GF-D8 (cell line): Measurements from ENCODE around the gene DMKN.

Experiments
- DNase-seq: peaks from one replicate; lab custom pipeline; 2025; lab: John Stamatoyannopoulos, UW

DMKN gene

GRCh38 chr19:35513628-35514281 lies at the start of gene DMKN:
Gene DMKN (minus strand): TSS chr19:35513649. CDS start chr19:35513475, 174 bp downstream.
- no peak for DNase-seq

- no peak for DNase-seq
Observed at GRCh38 chr19:35562776-35563175, 49.3 kb upstream of the DMKN start.

- DNase-seq = no peak
Observed at GRCh38 chr19:35562336-35562735, 48.9 kb upstream of the DMKN start.

- no peak for DNase-seq
Observed at GRCh38 chr19:35561436-35561835, 48.0 kb upstream of the DMKN start.

GRCh38 chr19:35560677-35561076 lies 47.2 kb upstream of the DMKN start:
- DNase-seq = no peak

- DNase-seq = no peak
Observed at GRCh38 chr19:35560271-35560670, 46.8 kb upstream of the DMKN start.

- DNase-seq = no peak
Observed at GRCh38 chr19:35559781-35560180, 46.3 kb upstream of the DMKN start.

GRCh38 chr19:35559281-35559659 lies 45.8 kb upstream of the DMKN start:
- no peak for DNase-seq

- no peak for DNase-seq
Observed at GRCh38 chr19:35558400-35559280, 45.2 kb upstream of the DMKN start.

- DNase-seq = no peak
Observed at GRCh38 chr19:35557539-35558399, 44.3 kb upstream of the DMKN start.

GRCh38 chr19:35556846-35557538 lies 43.5 kb upstream of the DMKN start:
- no peak for DNase-seq

GRCh38 chr19:35556025-35556590 lies 42.7 kb upstream of the DMKN start:
- DNase-seq = no peak

GRCh38 chr19:35555301-35556005 lies 42.0 kb upstream of the DMKN start:
- no peak for DNase-seq

GRCh38 chr19:35554076-35554475 lies 40.6 kb upstream of the DMKN start:
- DNase-seq = no peak

- no peak for DNase-seq
Observed at GRCh38 chr19:35553385-35554000, 40.0 kb upstream of the DMKN start.

GRCh38 chr19:35552534-35553384 lies 39.3 kb upstream of the DMKN start:
- no peak for DNase-seq

GRCh38 chr19:35551091-35551810 lies 37.8 kb upstream of the DMKN start:
- DNase-seq = no peak

- DNase-seq = no peak
Observed at GRCh38 chr19:35549879-35550523, 36.6 kb upstream of the DMKN start.
